Measurements from ENCODE around the gene KLC4.

KLC4 gene

DNA sequence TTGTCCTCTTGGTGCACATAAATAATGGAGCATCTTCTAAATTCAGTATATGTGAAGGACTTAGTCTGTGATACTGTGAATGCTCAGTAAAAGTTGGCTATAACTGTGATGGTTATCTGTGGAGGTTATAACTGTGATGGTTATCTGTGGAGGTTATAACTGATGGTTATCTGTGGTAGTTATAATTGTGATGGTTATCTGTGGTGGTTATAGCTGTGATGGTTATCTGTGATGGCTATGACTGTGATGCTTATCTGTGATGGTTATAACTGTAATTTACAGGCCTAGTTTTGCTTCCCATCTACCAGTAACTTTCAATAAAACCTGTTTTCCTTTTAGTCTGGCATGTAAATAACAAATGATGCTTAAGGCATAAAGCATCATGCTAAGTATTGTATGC is 33.2 kb downstream of the KLC4 start:
- no peak overlapping the region for H3K4me3 ChIP-seq (replicated peaks; ENCODE audit: low read depth, low read length)
- no peak for TF ChIP-seq CTCF (IDR thresholded peaks at IDR 0.05; ENCODE audit: low read depth, low read length, missing control alignments)
- no peak for DNase-seq (ENCODE audit: extremely low read depth, low read depth)

- H3K4me3 ChIP-seq (replicated peaks; ENCODE audit: low read depth, low read length): peak overlapping the region; percentile 26
- no peak for TF ChIP-seq CTCF (IDR thresholded peaks at IDR 0.05; ENCODE audit: low read depth, low read length, missing control alignments)
- peak; percentile 61 for DNase-seq (ENCODE audit: extremely low read depth, low read depth)
These were observed 34.2 kb downstream of the KLC4 start for GRCh38 chr6:43093436-43094289.

DNA sequence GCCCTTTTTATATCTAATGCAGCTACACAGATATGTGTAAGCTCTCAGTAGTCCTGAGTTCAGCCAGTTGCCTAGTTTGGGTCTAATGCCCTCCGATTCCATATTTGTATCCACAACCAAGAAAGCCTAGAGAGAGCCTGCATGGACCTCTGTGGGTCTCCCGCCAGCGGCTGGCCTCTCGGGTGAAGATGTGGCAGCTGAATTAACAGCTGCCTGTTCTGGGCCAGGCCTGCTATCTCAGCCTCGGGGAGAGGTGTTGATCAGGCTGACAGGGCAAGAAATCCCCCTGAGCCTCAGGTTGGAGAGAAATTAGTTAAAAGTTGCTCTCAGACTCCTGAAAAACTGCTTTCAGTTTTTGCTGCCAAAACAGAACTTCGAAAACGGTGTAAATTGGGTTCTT is 36.5 kb downstream of the KLC4 start:
- no peak for TF ChIP-seq CTCF (IDR thresholded peaks at IDR 0.05; ENCODE audit: low read depth, low read length, missing control alignments)
- peak overlapping the region; percentile 2; the same call in 1 of the 2 replicates for H3K4me3 ChIP-seq (replicated peaks; ENCODE audit: low read depth, low read length)
- no peak for DNase-seq (ENCODE audit: extremely low read depth, low read depth)

GRCh38 chr6:43096451-43097097 is 37.1 kb downstream of the KLC4 start:
- no peak for DNase-seq (ENCODE audit: extremely low read depth, low read depth)
- TF ChIP-seq CTCF (IDR thresholded peaks at IDR 0.05; ENCODE audit: low read depth, low read length, missing control alignments): no peak
- peak overlapping the region; percentile 2; the same call in 1 of the 2 replicates for H3K4me3 ChIP-seq (replicated peaks; ENCODE audit: low read depth, low read length)

DNA sequence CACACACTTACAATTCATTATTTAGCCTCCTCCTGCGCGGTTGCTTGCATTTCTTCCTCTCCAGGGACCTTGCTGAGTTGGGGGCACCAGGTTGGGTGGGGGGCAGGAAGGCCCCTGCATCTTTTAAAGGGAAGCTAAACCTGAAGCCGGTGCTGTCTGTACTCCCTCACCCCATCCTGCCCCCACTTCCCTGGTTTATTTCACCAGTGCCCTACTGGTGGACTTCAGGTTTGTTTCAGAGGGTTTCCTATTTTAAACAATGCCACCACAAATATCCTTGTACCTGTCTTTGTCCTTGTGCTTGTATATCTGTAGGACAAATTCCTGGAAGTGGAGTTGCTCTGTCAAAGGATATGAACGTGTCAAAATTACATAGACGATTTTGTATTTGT is 37.7 kb downstream of the KLC4 start:
- TF ChIP-seq CTCF (IDR thresholded peaks at IDR 0.05; ENCODE audit: low read depth, low read length, missing control alignments): no peak
- DNase-seq (ENCODE audit: extremely low read depth, low read depth): no peak

DNA sequence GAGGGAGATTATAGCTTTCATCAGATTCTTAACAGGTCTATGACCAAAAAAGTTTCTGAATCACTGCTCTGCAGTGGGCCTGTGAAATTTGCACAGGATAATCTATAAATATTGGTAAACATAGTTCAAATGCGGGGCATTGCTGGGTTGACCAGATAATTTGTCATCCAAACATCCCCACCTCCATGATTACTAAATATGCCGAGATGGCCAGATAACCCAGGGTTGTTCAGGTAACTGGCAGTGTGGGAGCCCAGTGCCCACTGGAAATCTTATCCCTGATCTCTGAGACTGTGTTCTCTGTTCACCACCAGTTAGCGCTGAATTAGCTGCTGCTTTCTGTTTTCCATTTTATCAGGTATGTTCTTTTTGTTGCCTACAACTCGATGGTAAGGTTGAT is 38.1 kb downstream of the KLC4 start:
- no peak overlapping the region for H3K4me3 ChIP-seq (replicated peaks; ENCODE audit: low read depth, low read length)
- DNase-seq (ENCODE audit: extremely low read depth, low read depth): no peak
- no peak for TF ChIP-seq CTCF (IDR thresholded peaks at IDR 0.05; ENCODE audit: low read depth, low read length, missing control alignments)

More for the DNA sequence above, 37.7 kb downstream of the KLC4 start:
- no peak overlapping the region for H3K4me3 ChIP-seq (replicated peaks; ENCODE audit: low read depth, low read length)
